Measurements from ENCODE around the gene IL6.
"Not testable (repeated sequence)": the region's sequence is repeated elsewhere in the genome, so short reads cannot be mapped to it uniquely, and the experiment has no call there.

IL6 gene

DNA sequence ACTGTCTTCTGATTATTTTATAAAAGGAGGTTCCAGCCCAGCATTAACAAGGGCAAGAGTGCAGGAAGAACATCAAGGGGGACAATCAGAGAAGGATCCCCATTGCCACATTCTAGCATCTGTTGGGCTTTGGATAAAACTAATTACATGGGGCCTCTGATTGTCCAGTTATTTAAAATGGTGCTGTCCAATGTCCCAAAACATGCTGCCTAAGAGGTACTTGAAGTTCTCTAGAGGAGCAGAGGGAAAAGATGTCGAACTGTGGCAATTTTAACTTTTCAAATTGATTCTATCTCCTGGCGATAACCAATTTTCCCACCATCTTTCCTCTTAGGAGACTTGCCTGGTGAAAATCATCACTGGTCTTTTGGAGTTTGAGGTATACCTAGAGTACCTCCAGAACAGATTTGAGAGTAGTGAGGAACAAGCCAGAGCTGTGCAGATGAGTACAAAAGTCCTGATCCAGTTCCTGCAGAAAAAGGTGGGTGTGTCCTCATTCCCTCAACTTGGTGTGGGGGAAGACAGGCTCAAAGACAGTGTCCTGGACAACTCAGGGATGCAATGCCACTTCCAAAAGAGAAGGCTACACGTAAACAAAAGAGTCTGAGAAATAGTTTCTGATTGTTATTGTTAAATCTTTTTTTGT, 2.3 kb downstream of the IL6 start:
- FAIRE-seq = no peak

DNA sequence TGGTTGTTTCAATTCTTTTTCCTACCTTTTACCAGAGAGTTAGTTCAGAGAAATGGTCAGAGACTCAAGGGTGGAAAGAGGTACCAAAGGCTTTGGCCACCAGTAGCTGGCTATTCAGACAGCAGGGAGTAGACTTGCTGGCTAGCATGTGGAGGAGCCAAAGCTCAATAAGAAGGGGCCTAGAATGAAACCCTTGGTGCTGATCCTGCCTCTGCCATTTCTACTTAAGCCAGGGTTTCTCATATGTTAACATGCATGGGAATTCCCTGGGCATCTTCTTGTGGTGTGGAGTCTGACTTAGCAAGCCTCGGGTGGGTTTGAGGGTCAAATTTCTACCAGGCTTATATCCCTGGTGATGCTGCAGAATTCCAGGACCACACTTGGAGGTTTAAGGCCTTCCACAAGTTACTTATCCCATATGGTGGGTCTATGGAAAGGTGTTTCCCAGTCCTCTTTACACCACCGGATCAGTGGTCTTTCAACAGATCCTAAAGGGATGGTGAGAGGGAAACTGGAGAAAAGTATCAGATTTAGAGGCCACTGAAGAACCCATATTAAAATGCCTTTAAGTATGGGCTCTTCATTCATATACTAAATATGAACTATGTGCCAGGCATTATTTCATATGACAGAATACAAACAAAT, 3.2 kb downstream of the IL6 start:
- FAIRE-seq = no peak

DNA sequence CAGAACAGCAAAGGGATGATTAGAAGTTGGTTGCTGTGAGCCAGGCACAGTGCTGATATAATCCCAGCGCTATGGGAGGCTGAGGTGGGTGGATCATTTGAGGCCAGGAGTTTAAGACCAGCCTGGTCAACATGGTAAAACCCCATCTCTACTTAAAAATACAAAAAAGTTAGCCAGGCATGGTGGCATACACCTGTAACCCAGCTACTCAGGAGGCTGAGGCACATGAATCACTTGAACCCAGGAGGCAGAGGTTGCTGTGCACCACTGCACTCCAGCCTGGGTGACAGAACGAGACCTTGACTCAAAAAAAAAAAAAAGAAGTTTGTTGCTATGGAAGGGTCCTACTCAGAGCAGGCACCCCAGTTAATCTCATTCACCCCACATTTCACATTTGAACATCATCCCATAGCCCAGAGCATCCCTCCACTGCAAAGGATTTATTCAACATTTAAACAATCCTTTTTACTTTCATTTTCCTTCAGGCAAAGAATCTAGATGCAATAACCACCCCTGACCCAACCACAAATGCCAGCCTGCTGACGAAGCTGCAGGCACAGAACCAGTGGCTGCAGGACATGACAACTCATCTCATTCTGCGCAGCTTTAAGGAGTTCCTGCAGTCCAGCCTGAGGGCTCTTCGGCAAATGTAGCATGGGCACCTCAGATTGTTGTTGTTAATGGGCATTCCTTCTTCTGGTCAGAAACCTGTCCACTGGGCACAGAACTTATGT, 4.1 kb downstream of the IL6 start:
- FAIRE-seq = no peak

DNA sequence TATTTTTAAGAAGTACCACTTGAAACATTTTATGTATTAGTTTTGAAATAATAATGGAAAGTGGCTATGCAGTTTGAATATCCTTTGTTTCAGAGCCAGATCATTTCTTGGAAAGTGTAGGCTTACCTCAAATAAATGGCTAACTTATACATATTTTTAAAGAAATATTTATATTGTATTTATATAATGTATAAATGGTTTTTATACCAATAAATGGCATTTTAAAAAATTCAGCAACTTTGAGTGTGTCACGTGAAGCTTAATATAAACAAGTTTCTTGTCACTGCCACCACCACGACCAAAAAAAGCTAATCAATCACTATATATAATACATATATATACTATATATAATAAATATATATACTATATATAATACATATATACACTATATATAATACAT, 4.8 kb downstream of the IL6 start:
- no peak for FAIRE-seq

DNA sequence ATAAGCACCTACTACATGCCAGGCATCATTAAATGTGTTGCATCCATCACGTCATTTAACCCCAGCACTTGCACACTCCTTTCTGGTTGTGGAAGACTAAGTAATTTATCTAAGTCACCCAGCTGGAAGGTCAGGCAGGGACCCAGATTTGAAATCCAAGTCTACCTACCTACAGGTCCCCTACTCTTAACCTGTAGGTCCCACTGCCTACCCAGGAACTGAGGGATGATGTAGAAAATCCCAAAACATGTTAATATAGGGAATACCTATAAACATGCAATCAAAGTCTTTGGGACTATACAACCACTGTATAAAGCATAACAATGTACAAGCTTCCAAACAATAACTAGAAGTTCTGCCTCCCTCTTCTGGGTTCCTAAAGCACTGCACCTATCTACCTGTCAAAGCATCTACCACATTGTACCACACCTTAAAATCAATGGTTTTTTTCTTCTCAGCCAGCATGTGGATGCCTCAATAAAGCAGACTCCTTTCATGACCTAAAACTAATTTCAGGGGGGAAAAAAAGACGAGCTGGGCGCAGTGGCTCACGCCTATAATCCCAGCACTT, 5.6 kb downstream of the IL6 start:
- no peak for FAIRE-seq

DNA sequence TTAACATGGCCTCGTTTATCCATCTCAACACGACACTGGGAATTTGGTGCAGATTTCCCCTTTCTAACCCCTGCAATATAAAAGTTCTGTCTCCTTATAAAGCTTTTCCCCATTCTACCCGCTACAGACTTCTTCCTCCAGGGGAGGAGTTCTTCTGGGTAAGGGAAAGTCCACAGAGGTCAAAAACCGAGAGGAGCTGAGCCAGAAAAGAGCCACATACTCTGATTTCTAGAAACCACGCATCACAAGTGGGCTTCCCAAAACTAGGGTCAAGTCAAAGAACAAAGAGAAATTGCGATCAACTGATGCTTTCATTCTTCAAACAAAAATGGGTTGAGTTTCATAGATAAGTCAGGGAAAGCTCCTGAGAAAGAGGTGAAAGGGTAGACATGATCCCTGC, 6.8 kb downstream of the IL6 start:
- no peak for FAIRE-seq

DNA sequence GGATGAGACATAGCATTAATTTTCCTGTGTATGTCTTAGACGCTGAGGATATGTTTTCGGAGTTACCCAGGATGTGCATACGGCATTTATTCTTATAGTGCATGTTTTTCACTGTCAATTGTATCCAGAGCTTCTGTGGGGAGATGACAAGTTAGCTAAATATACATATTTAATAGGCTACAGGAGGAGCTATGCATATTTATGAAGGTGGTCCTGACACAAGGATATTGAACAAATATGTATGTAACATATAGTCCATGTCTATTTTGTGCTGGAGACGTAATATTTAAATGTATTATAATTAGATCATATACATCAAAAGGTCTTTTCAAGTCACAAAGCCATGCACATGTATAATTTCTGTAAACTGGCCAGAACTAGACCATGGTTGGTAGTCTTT, 16.0 kb downstream of the IL6 start:
- no peak for FAIRE-seq

DNA sequence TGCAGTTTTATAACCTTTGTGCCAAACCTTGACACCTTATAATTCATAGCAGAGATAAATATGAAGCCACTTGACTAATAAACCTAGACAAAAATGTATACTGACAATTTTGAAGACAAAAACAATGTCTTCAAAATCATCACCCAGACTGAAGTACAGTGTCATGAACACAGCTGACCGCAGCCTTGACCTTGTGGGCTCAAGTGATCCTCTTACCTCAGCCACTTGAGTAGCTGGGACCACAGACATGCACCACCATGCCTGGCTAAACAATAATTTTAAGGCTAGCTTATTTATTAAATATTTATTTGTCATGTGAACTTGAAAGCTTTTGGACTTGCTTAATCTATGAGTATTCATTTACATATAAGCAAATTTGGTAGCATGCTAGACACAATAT, 24.3 kb downstream of the IL6 start:
- FAIRE-seq = no peak

DNA sequence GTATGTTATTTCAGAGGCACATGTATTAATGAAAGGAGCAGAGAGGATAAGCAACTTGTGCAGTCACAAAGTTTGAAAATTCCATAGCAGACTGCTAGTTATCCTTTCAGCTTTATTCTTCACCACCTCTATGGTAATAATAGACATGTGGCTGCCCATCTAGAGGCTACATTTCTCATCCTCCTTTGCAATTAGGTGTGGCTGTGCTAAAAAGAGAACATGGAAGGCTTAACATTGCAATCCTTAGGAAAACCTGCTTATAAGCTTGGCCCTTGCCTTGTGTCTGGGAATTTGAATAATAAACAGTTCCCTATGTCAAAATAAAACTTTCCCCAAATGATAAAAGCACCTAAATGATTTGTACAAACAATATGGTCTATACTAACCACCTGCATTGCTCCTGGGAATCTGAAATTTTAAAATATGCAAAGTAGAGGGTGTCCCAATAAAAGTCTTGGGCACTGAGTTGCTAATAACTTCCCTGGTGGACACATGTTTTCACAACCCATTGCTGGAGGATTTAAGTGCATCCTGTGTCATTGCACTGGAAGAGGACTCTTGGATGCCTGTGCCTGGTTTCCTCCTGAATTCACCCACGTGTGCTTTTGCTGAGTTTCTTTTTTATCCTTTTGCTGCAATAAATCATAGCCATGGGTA, 30.5 kb downstream of the IL6 start:
- no peak for FAIRE-seq

DNA sequence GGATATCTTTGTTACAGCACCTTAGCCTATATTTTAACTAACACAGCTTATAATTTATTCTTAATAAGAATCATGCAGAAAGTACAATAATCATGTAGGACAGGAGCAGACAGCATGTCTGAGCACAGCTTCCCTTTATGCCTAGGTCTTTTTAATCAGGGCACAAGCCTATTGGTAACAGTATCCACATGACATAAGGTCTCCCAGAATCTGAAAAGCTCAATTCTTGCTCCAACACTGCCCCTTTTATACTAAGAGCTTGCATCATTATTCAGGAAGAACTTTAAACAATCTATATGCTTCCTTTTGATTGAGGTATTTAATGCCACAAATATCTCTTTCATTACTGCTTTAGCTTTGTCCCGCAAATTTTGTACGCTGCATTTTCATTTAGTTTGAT, 31.6 kb downstream of the IL6 start:
- FAIRE-seq = no peak

DNA sequence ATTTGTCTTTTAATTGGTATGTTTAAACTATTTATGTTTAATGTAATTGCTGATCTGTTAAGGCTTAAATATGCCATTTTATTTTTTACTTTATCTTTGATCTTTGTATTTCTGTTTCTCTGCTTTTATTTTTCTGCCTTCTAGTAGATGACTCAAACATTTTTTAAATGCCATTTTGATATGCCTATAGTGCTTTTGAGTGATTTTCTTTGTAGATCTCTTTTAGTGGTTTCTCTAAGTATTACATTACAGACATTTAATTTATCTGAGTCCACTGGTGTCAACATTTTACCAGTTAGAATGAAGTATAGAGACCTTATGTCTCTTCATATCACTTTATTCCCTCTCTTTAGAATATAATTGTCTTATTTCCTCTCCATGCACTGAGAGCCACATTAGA, 32.7 kb downstream of the IL6 start:
- FAIRE-seq = no peak

DNA sequence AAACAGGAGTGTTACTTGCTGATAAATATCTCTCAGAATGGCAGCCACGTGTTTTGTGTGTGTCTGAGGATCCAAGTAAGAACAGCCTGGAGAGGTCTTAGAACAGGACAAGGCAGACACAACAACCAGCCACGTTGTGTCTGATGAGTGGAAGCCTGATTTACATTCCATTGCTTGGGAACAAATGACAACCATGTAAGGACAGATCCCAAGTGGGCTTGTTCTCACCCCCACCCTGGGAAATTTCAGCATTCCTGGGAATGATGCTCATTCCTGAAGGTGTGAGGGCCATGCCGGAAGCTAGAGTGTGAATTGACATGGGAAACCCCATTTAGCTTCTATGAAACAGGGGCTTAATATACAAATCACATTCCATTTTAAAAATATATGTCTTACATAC, 35.9 kb downstream of the IL6 start:
- no peak for FAIRE-seq

DNA sequence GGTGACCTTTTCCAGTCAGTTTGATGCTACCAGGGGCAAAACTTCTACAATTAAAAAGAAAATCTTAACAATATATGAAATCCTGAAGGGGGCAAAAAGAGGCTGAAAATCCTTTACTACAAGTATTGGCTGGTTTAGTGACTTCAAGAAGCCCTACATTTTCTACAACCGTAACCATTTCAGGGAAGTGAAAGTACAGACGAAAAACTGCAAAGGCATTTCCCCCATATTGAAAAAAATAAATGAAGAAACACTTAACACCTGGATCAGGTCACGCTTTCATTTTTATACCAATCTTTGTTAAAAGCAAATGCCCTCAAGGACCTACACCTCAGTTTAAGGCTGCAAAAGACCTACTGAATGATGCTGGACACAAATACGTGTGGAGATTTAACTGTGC, 38.6 kb downstream of the IL6 start:
- no peak for FAIRE-seq

DNA sequence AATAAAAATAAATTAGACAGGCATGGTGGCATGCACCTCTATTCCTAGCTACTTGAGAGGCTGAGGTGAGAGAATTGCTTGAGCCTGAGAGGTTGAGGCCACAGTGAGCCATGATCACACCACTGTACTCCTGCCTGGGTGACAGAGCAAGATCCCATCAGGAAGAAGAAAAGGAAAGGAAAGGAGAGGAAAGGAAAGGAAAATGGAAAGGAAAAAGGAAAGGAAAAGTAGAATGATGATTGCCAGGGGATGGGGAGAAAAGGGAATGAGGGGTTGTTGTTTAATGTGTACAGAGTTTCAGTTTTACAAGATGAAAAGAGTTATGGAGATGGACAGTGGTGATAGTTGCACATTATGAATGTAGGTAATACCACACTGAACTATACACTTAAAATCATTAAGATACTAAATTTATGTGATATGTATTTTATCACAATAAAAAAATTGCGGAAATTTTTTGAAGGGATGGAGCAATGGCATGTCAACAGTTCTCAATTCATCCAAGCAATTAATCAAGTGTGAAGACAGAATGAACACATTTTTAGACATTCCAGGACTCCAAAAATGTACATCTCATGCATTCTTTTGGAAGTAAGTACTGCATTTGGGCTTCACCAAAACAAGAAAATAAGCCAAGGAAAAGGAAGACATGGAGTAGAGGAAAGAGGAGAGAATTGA, 44.3 kb downstream of the IL6 start:
- FAIRE-seq = no peak

DNA sequence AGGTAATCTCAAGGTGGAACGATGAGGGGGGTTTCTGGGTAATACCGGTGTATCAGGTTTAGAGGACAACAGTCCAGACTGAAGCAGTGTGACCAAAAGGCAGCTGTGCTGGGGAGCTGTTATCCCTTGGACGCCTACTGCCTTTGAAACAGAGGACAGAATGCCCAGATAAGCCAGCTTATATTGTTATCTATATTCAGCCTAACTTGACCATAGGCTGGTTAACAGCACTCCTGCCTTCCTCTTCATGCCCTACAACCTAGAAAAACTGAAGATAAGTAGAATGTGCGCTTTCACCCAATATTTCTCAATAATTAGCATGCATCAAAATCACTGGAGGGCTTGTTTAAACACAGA, 44.9 kb downstream of the IL6 start:
- no peak for FAIRE-seq

DNA sequence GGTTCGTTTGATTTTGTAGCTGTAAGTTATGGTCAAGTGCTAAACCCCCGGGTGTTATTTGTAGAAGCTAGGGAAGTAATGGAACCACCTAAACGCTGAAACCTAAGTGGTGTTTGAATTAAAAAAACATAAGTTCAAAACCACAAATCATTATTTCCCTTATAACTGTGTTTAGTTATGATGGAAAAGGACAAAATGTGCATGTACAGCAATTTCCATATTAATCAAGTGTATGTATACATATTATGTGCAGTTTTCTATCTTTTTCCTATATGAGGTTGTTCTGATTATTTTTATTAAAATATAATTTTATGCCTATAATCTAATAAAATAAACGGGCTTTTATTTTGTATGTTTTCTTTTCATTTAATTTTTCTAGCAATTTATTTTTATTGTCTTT, 45.9 kb downstream of the IL6 start:
- no peak for FAIRE-seq

DNA sequence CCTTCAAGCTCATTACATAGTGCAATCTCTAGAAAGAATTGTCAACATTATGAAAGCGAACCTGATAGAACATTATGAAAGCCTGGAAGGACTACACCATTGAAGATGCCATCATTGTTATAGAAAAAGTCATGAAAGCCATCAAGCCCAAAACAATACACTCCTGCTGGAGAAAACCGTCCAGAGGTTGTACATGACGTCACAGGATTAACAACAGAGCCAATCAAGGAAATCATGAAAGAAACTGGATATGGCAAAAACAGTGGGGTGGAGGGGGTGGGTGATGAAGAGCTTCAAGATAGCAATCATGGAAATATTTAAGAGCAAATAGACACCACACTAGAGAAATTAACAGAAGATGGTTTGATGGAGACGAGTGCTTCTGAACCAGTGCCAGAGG, 50.0 kb downstream of the IL6 start:
- FAIRE-seq = no peak

DNA sequence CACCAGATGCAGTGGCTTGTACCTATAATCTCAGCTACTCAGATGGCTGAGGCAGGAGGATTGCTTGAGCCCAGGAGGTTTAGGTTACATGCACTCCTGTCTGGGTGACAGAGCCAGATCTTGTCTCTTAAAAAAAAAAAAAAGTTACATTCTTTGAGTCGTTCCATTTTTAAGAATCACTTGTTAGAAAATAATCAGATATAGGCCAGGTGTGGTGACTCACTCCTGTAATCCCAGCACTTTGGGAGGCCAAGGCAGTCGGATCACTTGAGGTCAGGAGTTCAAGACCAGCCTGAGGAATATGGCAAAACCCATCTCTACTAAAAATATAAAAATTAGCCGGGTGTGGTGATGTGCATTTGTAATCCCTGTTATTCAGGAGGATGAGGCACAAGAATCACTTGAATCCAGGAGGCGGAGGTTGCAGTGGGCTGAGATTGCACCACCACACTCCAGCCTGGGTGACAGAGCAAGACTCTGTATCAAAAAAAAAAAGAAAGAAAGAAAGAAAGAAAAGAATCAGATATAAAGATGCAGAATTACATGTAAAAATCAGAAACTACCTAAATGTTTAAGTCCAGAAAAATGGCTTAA, 52.8 kb downstream of the IL6 start:
- not testable (repeated sequence) for FAIRE-seq

DNA sequence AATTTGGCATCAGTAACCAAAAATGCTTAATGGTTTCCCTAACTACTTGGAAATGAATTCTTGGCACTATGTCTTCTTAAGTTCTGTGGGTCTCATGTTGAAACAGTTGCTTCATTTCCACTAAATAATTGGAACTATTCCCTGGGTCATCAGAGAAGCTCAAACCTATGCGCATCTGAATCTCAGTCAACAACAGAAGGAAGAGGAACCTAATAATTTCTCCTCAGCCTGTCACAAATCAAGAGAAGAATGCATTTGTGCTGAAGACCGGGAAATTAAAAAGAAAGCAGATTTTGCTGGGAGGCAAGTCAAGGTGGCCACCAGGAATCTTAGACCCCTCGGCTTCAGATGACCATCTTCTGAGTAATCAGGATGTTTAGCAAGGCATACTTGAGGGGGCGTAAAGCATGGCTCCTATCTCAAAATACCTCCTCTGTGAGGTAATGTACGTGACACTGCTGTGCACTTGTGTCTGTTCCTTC, 54.3 kb downstream of the IL6 start:
- FAIRE-seq = no peak
